Central memory CD8-positive, alpha-beta T cell (primary cell): ENCODE results near the gene AQP5.
"Not testable (repeated sequence)": the region's sequence is repeated elsewhere in the genome, so short reads cannot be mapped to it uniquely, and the experiment has no call there.

ENCODE experiments used
- ATAC-seq: fragments of 150-1000 bp; cut with Tn5 transposase; replicated peaks from 2 replicates; pipeline ENCODE4 v1.10.0; 2022; ENCODE audit warnings: mild to moderate bottlenecking, moderate FRiP score, moderate number of reproducible peaks; ENCODE audit not compliant: poor library complexity, severe bottlenecking; ENCODE audit errors: extremely low read depth
- DNase-seq, 2 donors: peaks; one replicate each; pipeline ENCODE4 v3.0.0; 2021; ENCODE audit warnings: low spot score in 2 of 2
- H3K27ac Mint-ChIP-seq: one replicate; pipeline ENCODE4 v1.8.0; 2022; ENCODE audit warnings: low read depth, mild to moderate bottlenecking, moderate library complexity, mixed read lengths
- H3K27me3 Mint-ChIP-seq: one replicate; pipeline ENCODE4 v1.8.0; 2022; ENCODE audit warnings: mixed read lengths
- H3K36me3 Mint-ChIP-seq: one replicate; pipeline ENCODE4 v1.8.0; 2022; ENCODE audit warnings: mild to moderate bottlenecking, moderate library complexity, mixed read lengths; ENCODE audit not compliant: insufficient read depth
- H3K4me1 Mint-ChIP-seq: one replicate; pipeline ENCODE4 v1.8.0; 2022; ENCODE audit warnings: mixed read lengths
- H3K4me3 Mint-ChIP-seq: one replicate; pipeline ENCODE4 v1.8.0; 2022; ENCODE audit warnings: mild to moderate bottlenecking, moderate library complexity, mixed read lengths
- H3K9me3 Mint-ChIP-seq: one replicate; pipeline ENCODE4 v1.8.0; 2022; ENCODE audit warnings: mixed read lengths

Gene AQP5

GRCh38 chr12:49975318-49975761 lies 13.7 kb downstream of the AQP5 start:
- no peaks in the 10 kb centered on the region for H3K27me3 Mint-ChIP-seq
- DNase-seq = no peak
- H3K4me1 Mint-ChIP-seq = no peaks in the 10 kb centered on the region
- H3K4me3 Mint-ChIP-seq = no peak overlapping the region
- ATAC-seq = no peak
- no peaks in the 10 kb centered on the region for H3K9me3 Mint-ChIP-seq
- H3K36me3 Mint-ChIP-seq = no peaks in the 10 kb centered on the region
- H3K27ac Mint-ChIP-seq = no peak overlapping the region

DNA sequence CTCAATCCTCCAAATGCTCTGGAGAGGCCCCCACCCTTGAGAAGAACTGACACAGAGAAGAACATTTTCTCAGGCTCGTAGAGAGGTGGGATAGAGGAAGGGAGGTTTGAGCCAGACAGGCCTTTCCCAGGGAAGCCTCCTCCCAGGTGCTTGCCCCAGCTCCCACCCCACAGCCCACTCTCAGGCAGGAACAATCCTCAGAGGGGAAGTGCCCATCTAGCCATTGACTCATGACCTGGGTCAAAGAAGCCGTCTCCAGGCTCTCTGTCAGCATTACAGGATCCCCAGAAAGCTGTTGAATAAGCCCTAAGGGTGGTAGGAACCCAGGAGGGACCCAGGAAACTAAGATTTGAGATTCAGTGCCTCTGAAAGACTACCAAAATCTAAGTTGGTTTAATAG lies 14.9 kb downstream of the AQP5 start:
- Mint-ChIP-seq H3K9me3 (no peaks in the 10 kb centered on the region), H3K27me3 (no peaks in the 10 kb centered on the region), H3K4me1 (no peaks in the 10 kb centered on the region), H3K27ac (no peak overlapping the region), H3K36me3 (no peaks in the 10 kb centered on the region), H3K4me3 (no peak overlapping the region)
- no peak for ATAC-seq
- DNase-seq = no peak

GRCh38 chr12:49978125-49978524 lies 16.5 kb downstream of the AQP5 start:
- H3K4me3 Mint-ChIP-seq = no peak overlapping the region
- H3K4me1 Mint-ChIP-seq = no peaks in the 10 kb centered on the region
- no peak for DNase-seq
- no peaks in the 10 kb centered on the region for H3K36me3 Mint-ChIP-seq
- ATAC-seq = no peak
- H3K27me3 Mint-ChIP-seq = no peaks in the 10 kb centered on the region
- no peaks in the 10 kb centered on the region for H3K9me3 Mint-ChIP-seq
- H3K27ac Mint-ChIP-seq = no peak overlapping the region

- no peak overlapping the region for H3K4me3 Mint-ChIP-seq
- ATAC-seq = no peak
- DNase-seq = no peak
- no peaks in the 10 kb centered on the region for H3K9me3 Mint-ChIP-seq
- H3K36me3 Mint-ChIP-seq = no peaks in the 10 kb centered on the region
- H3K27me3 Mint-ChIP-seq = no peaks in the 10 kb centered on the region
- no peaks in the 10 kb centered on the region for H3K4me1 Mint-ChIP-seq
- peak overlapping the region; percentile 39 for H3K27ac Mint-ChIP-seq
These were observed 17.4 kb downstream of the AQP5 start for GRCh38 chr12:49979016-49979586.

GRCh38 chr12:49979791-49980190 lies 18.1 kb downstream of the AQP5 start:
- no peak for ATAC-seq
- H3K4me1 Mint-ChIP-seq = no peaks in the 10 kb centered on the region
- no peak overlapping the region for H3K4me3 Mint-ChIP-seq
- H3K27ac Mint-ChIP-seq = peak overlapping the region; percentile 39
- DNase-seq = no peak
- no peaks in the 10 kb centered on the region for H3K36me3 Mint-ChIP-seq
- H3K27me3 Mint-ChIP-seq = no peaks in the 10 kb centered on the region
- H3K9me3 Mint-ChIP-seq = no peaks in the 10 kb centered on the region

GRCh38 chr12:49980501-49981349 lies 19.1 kb downstream of the AQP5 start:
- Mint-ChIP-seq H3K9me3 (no peaks in the 10 kb centered on the region), H3K4me1 (no peaks in the 10 kb centered on the region), H3K27ac (no peak overlapping the region), H3K4me3 (no peak overlapping the region), H3K27me3 (no peaks in the 10 kb centered on the region), H3K36me3 (no peaks in the 10 kb centered on the region)
- DNase-seq (no peak), ATAC-seq (no peak)

- ATAC-seq (no peak), DNase-seq (no peak)
- Mint-ChIP-seq H3K4me3 (no peak overlapping the region), H3K27me3 (no peaks in the 10 kb centered on the region), H3K4me1 (no peaks in the 10 kb centered on the region), H3K36me3 (no peaks in the 10 kb centered on the region), H3K9me3 (no peaks in the 10 kb centered on the region), H3K27ac (no peak overlapping the region)
These were observed 20.8 kb downstream of the AQP5 start for GRCh38 chr12:49982246-49983087.

GRCh38 chr12:49983892-49984291 lies 22.2 kb downstream of the AQP5 start:
- no peaks in the 10 kb centered on the region for H3K4me1 Mint-ChIP-seq
- H3K36me3 Mint-ChIP-seq = peaks cover 6% of the 10 kb centered on the region
- H3K27ac Mint-ChIP-seq = no peak overlapping the region
- DNase-seq (no peak), ATAC-seq (no peak)
- H3K9me3 Mint-ChIP-seq = no peaks in the 10 kb centered on the region
- no peaks in the 10 kb centered on the region for H3K27me3 Mint-ChIP-seq
- no peak overlapping the region for H3K4me3 Mint-ChIP-seq

DNA sequence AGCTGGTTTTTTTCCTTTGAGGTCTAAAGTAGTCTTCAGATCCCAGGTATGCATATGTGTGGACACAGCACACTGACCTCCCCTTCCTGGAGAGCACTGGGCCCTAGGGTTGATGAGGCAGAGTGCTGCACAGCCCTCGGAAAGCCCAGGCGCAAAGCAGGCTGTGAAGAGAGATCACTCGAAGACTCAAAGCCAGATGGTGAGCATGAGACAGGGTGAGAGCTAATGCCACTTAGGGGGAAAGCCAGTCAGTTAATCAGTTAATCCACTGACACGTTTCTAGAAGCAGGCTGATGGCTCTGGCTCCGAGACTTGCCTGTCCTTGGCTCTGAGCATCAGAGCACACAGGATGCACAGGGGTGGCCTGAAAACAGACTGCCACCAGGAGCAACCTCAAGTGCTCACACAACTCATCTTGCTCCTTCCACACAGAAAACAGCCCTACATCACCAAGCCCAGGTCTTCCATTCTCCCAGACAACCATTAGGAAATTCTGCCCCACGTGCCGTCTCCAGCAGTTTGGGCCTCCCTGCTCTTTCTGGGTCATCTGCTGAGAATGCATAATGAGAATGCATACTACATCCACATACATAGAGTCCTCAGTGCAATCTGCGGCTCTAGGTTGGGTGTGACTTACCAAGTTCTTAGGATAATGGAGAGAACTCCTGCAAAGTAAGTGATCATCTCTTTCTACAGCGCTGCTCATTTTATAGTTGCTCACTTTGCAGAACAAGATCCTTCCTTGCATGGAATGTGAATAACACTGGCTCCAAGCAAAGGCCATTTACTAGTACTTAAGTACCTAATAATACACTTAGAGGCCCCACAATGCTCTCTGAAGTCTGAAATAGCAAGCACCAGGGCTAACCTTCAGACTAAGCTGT lies 23.0 kb downstream of the AQP5 start:
- Mint-ChIP-seq H3K9me3 (no peaks in the 10 kb centered on the region), H3K27ac (no peak overlapping the region), H3K4me1 (no peaks in the 10 kb centered on the region), H3K4me3 (no peak overlapping the region), H3K27me3 (no peaks in the 10 kb centered on the region), H3K36me3 (peaks cover 6% of the 10 kb centered on the region)
- DNase-seq (no peak), ATAC-seq (no peak)

DNA sequence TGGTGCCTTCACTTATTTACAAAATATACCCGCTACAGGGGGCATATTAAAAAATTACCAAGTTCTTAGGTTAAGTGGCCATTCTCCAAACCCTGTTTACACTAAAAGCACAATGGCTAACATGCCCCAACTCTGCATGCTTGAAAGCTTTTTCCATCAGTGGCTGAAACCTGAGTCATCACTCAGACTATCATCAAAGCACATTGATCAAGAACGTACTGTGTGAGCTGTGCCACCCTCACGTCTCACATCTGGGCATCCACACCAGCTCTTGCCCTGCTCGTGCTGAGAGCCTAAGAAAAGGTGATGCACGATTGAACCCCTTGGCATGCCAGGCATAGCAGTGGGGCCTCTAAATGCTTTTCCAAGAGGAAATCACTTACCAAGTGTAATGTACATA lies 24.3 kb downstream of the AQP5 start:
- Mint-ChIP-seq H3K27me3 (no peaks in the 10 kb centered on the region), H3K36me3 (peaks cover 8% of the 10 kb centered on the region), H3K27ac (no peak overlapping the region), H3K4me1 (no peaks in the 10 kb centered on the region), H3K9me3 (no peaks in the 10 kb centered on the region), H3K4me3 (no peak overlapping the region)
- no peak for ATAC-seq
- DNase-seq = no peak

GRCh38 chr12:49986476-49986875 lies 24.8 kb downstream of the AQP5 start:
- H3K4me3 Mint-ChIP-seq, H3K36me3 Mint-ChIP-seq, H3K4me1 Mint-ChIP-seq, H3K9me3 Mint-ChIP-seq, H3K27ac Mint-ChIP-seq, H3K27me3 Mint-ChIP-seq, DNase-seq, ATAC-seq: not testable (repeated sequence)
